Progenitor cell of endocrine pancreas (in vitro differentiated cells): ENCODE data around the gene NXPE3. TPM values are rescaled to one million over a fixed set of nuclear protein-coding genes. Genes with fewer than 3 reads are reported as not detected.
A peak's percentile ranks its signal among the peaks of the same experiment; 100 is the strongest.

Experiments
- DNase-seq: peaks from one replicate; pipeline ENCODE4 v3.0.0; 2021; ENCODE audit warnings: low spot score; ENCODE audit not compliant: unreplicated experiment
- H3K27ac Mint-ChIP-seq: 2 replicates; pipeline ENCODE4 v1.8.0; 2021; ENCODE audit warnings: mild to moderate bottlenecking, moderate library complexity, mixed read lengths
- H3K27me3 Mint-ChIP-seq: 2 replicates; pipeline ENCODE4 v1.8.0; 2021; ENCODE audit warnings: mixed read lengths
- H3K36me3 Mint-ChIP-seq: 2 replicates; pipeline ENCODE4 v1.8.0; 2022; ENCODE audit warnings: mixed read lengths; ENCODE audit not compliant: insufficient read depth
- H3K4me1 Mint-ChIP-seq: 2 replicates; pipeline ENCODE4 v1.8.0; 2021; ENCODE audit warnings: low read depth, mixed read lengths
- H3K4me3 Mint-ChIP-seq: 2 replicates; pipeline ENCODE4 v1.8.0; 2021; ENCODE audit warnings: low read depth, mild to moderate bottlenecking, moderate library complexity, mixed read lengths
- H3K9me3 Mint-ChIP-seq: 2 replicates; pipeline ENCODE4 v1.8.0; 2021; ENCODE audit warnings: low read depth, mixed read lengths
- CTCF ChIP-seq: fragments of 200-600 bp; sonication (generic); IDR thresholded peaks from one replicate; pipeline ENCODE4 v1.5.0; 2021; ENCODE audit warnings: antibody characterized with exemption, mild to moderate bottlenecking; ENCODE audit not compliant: unreplicated experiment
- total RNA-seq: library from RNA; stranded (reverse); gene quantifications from 2 replicates; pipeline ENCODE4 v1.2.1, GENCODE V29; 2021

The NXPE3 gene
- total RNA-seq, 1 donor from 2014 or later = 6.4 TPM

GRCh38 chr3:101846709-101847108 lies 67.7 kb downstream of the NXPE3 start:
- no peak for TF ChIP-seq CTCF
- no peak overlapping the region for H3K4me3 Mint-ChIP-seq
- DNase-seq = no peak
- no peaks in the 10 kb centered on the region for H3K27me3 Mint-ChIP-seq
- no peak overlapping the region for H3K27ac Mint-ChIP-seq
- H3K36me3 Mint-ChIP-seq = peaks cover 3% of the 10 kb centered on the region
- H3K9me3 Mint-ChIP-seq = peaks cover 6% of the 10 kb centered on the region
- peaks cover 29% of the 10 kb centered on the region for H3K4me1 Mint-ChIP-seq

GRCh38 chr3:101847328-101847727 lies 68.3 kb downstream of the NXPE3 start:
- peaks cover 3% of the 10 kb centered on the region for H3K9me3 Mint-ChIP-seq
- peaks cover 32% of the 10 kb centered on the region for H3K4me1 Mint-ChIP-seq
- no peak overlapping the region for H3K27ac Mint-ChIP-seq
- DNase-seq = no peak
- peaks cover 9% of the 10 kb centered on the region for H3K36me3 Mint-ChIP-seq
- no peaks in the 10 kb centered on the region for H3K27me3 Mint-ChIP-seq
- H3K4me3 Mint-ChIP-seq = no peak overlapping the region
- no peak for TF ChIP-seq CTCF

DNA sequence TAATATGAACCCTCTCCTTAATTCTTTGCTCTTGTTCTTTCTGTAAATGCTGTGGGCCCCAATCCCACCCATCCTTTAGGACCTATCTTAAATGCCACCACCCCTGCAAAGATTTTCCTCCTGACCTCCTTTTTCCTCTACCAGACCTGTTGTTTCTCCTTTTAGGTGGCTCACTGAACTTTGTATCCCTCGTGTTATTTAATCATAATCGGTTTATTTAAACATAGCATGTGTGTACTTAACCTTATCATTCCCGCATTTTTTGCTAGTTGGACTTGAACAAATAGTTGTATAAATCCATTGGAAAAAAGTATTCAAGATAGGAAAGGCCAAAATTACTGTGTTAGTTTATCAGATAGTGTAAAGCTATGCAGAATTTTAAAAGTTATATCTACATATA lies 69.3 kb downstream of the NXPE3 start:
- Mint-ChIP-seq H3K4me3 (peak overlapping the region; percentile 75), H3K36me3 (peaks cover 17% of the 10 kb centered on the region), H3K27ac (peak overlapping the region; percentile 95), H3K9me3 (no peaks in the 10 kb centered on the region), H3K27me3 (no peaks in the 10 kb centered on the region), H3K4me1 (peaks cover 34% of the 10 kb centered on the region)
- no peak for DNase-seq
- no peak for TF ChIP-seq CTCF

DNA sequence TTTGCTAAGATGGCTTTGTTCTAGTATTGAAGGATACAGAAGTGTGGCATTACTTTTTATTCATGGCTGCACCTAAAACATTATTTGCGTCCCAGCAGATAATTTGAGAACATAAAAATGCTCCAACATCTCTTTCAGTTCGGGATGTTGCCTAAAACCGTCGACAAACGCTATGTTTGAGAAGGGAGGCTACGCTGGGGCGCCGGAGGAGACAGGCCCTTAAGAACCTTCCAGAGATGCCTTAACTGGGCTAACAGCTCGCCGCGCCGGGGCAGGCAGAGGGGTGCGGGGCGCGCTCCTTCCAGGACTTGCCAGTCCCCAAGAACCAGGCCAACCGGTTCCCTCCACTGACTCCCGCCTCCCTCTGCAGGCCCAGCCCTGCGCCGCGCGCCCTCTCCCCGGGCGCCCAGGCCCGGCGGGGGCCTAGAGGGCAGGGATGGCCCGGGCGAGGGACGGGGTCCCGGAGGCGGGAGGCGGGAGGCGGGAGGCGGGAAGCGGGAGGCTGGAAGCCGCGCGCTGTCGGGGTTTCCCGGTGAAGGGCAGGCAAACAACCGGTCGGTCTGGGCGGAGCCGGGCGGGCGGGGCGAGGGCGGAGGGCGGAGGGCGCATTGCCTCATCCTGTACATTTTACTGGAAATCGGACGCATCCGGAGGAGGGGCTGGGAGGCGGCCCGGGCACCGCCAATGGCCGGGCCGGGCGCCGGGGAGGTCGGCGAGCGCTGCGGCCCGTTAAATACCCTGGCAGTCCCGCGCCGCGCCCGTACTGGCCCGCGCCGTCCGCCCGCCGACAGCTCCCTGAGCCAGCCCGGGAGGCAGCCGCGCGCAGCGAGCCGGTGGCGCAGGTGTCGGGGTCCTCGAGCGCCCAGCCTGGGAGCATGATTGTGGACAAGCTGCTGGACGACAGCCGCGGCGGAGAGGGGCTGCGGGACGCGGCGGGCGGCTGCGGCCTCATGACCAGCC lies 70.0 kb downstream of the NXPE3 start, which contains the start of gene NFKBIZ:
Gene NFKBIZ, plus strand, starts transcription at position 761 of the 960 bp plus-strand sequence. Its CDS starts 115 bp downstream, at position 876.
- no peak for TF ChIP-seq CTCF
- DNase-seq = peak; percentile 83
- H3K4me1 Mint-ChIP-seq = peaks cover 37% of the 10 kb centered on the region
- H3K36me3 Mint-ChIP-seq = peaks cover 23% of the 10 kb centered on the region
- H3K27me3 Mint-ChIP-seq = no peaks in the 10 kb centered on the region
- H3K9me3 Mint-ChIP-seq = no peaks in the 10 kb centered on the region
- peak within 1 kb of the TSS; percentile 96 for H3K4me3 Mint-ChIP-seq
- H3K27ac Mint-ChIP-seq = peak within 1 kb of the TSS; percentile 95

- DNase-seq = peak; percentile 47
- Mint-ChIP-seq H3K36me3 (peaks cover 28% of the 10 kb centered on the region), H3K4me1 (peaks cover 40% of the 10 kb centered on the region), H3K27me3 (no peaks in the 10 kb centered on the region), H3K9me3 (no peaks in the 10 kb centered on the region), H3K27ac (peak overlapping the region; percentile 95), H3K4me3 (peak overlapping the region; percentile 96)
- TF ChIP-seq CTCF = peak; percentile 35
Measured at GRCh38 chr3:101849714-101850245, 70.8 kb downstream of the NXPE3 start.
